Activated T-cell treated with anti-CD3 and anti-CD28 coated beads for 24 hours (primary cell): ENCODE results near the gene C1orf87.
"Not testable (repeated sequence)": the region's sequence is repeated elsewhere in the genome, so short reads cannot be mapped to it uniquely, and the experiment has no call there.

ENCODE experiments used
- DNase-seq: peaks from one replicate; pipeline ENCODE4 v3.0.0-alpha.2; 2020; ENCODE audit warnings: low read depth

Gene C1orf87

DNA sequence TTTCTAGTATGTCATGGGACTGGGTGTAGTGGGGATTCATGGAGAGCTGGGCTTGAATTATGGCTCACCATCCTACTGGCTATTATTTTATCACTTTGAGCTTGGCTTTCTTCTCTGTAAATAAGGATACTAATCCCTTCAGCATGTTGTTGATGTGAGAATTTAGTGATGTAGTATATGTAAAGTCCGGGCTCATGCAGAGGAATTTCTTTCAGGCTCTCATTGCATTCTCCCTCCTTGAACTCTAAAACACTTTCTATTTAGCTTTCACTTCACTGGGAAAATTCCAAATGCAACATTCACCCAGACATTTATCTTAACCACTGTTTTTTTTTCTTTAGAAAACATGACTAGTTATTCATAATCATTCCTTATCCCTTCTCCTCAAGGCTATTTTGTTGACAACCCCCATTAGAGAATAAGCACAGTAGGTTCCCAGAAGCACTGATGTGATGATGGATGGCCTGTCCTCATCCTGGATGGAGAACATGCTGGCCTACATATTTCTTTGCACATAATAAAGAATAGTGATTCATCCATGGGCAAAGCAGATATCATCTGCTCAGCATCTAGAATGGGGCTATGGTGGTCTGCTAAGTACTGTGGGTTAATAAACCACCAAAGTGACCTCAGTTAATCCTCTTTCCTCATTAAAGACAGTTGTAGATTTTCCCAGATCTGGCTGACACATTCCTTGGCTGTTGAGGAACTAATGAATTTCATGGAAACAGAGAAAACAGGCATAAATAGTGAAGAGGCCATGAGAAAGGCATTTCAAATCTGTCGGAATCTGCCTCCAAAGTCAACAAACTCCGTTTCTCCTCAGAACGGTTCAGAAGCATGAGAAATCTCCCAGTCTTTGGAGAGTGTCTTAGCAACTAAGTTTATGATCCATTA is 79.0 kb downstream of the C1orf87 start:
- no peak for DNase-seq

DNA sequence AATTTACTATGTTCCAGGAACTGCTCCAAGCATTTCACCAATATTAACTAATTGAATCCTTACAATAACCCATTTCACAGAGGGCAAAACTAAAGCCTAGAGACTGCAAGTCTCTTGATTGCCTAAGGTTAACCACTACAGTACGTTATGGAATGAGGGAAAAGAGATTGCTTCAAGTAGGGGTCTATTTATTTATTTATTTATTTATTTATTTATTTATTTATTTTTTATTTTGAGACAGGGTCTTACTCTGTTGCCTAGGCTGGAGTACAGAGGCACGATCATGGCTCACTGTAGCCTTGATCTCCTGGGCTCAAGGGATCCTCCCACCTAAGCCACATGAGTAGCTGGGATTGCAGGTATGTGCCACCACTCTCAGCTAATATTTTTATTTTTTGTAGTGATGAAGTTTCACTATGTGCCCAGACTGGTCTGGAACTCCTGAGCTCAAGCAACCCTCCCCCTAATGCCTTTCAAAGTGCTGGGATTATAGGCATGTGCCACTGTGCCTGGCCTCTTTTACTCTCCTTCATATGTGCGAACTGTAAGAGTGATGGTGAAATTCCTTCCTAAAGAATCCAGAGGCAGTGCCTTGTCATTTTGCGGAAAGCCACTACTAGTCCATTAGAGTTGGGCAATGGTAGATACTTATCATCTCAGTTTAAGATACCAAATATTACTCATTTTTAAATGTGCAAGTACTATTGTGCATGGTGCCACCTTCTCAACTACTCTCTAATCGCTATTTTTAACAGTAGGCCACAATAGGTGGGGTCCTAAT is 81.3 kb downstream of the C1orf87 start:
- DNase-seq = no peak

DNA sequence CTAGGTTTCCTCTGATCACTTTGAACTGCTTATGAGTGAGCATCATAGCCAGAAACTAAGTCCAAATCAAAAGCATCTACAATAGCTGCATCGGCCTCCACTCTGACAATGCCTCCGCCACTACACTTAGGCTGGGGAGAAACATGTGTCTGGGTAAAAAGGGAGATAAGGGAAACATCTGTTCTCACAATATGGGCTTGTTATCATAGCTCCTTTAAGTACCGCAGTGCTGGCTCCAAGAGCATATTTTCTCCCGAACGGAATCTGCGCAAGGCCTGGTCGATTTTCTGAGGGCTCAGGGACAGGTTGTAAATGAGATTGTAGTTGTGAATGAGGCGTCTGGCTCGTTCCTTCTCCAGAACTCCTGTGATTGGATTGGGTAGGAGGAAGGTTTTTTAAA is 83.1 kb downstream of the C1orf87 start:
- DNase-seq = no peak

DNA sequence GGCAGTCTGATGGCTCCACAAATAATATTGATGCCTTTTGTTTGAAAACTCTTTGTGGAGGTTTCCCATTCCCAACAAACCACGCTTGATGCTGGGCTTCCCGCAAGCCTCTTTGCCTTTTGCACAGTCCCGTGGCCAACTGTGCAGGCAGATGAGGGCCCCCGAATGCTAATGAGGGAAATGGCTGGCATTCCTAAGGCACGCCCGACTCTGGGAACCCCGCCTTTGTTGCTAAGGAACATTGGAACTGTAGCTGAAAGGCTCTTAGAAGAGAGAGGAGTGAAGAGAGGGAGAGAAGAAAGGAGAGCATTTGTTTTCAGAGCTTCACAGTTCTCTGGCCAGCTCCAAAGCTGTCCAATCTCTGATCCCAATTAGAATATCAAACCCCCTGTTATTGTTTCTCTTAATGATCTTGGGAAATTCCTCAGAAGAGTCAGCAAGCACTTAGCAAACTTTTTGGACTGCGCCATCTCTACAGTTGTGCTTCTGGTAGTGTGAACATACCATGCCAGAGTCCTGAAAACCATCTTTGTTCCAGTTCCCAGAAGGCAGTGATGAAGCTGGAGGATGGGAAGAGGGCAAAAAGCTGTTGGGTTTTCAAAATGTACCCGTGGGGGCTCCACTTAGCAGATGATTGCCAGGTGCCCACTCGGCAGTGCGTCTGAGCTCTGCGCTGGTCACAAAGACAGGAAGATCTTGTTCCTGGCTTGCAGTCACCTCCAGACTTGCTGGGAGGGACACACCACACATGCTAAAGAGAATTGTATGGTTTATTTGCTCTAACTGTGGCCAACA is 86.9 kb downstream of the C1orf87 start:
- DNase-seq = no peak

DNA sequence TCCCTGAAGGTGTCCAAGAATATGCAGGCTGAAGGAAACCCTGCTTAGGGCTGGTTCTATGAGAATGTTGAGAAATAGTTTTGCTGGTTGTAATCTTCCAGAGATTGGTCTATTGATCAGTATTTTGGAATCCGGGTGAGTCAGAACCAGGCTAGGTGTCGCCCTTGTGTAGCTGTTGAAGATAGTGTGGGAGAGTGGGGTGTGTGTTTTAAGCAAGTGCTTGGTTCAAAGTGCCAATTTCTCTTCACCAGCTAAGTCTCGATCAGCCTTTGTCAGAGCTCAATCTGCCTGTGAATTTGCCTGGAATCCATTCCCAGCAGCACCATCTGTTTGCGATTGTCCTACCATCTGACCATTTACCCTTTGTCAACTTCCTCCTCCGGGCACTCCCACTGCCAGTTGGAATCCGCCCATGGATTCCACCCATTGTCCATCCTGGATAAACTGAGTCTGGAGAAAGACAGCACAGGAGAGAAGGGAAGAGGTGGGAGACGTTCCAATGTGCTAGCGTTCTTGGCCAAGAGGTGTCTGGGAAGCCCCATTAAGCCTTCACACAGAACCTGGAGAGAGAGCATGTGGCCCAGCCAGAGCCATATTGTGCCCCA is 87.6 kb downstream of the C1orf87 start:
- no peak for DNase-seq

DNA sequence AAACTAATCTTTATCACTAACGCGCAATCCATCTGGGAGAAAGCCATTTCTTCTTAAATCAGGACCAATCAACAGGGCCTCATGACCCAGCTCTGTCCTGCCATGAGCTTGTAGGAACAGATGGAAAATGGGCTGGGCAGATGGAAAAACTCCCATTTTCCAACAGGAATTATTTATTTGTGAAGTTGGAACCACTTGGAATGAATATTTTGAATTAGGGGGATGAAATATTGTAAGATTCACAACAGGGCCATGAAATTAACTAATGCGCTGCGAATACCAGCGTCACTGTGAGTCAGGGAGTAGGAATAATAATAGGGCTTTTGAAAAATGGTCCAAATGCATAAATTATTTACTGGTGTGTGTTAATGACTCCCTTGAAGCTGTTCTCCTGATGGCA is 93.9 kb downstream of the C1orf87 start:
- DNase-seq = no peak

DNA sequence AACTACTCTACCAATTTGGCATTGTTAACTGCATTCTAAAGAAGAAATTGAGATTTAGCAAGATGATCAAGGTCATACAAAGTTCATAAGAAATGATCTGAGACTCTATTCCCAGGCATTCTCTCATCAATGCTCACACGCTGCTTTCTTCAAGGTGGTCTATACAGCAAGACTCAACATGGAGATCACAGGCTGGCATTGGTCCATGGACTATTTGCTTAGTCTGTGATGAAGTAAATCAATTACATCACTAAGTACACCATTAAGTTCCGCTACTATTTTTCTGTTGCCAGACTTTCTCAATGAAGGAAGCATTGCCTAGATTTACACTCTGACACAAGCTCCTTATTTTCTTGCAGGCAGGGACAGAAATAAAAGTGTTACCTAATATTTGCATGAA is 95.1 kb downstream of the C1orf87 start:
- DNase-seq = no peak

DNA sequence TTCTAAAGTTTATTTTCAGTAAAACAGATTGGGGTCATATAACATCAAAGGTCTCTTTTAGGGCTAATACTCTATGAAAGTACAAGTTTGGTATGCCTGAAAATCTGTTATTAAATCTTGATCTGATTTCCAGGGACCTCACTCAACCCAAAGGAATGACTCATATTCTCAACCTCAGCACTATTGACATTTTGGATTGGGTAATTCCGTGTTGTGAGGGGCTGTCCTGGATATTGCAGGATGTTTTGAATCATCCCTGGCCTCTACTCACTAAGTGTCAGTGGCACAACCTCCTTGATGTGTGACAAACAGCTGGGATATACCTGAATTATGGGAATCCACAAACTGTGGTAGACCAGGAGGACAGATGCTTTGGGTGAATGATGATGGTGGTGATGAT is 95.5 kb downstream of the C1orf87 start:
- no peak for DNase-seq

DNA sequence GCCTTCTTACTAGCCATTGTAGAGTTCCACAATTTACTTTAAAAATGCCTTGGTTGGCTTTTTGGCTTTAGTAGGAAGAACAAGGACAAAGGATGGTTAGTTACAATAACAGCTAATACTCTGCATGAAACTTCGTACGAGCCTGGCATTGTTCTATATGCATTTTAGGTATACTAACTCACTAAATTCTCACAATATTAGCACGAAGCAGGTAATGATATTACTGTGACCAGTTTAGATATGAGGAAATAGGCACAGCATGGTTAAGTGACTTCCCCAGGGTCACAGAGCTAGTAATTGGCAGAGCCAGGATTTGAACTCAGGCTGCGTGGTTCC is 96.5 kb downstream of the C1orf87 start:
- no peak for DNase-seq

DNA sequence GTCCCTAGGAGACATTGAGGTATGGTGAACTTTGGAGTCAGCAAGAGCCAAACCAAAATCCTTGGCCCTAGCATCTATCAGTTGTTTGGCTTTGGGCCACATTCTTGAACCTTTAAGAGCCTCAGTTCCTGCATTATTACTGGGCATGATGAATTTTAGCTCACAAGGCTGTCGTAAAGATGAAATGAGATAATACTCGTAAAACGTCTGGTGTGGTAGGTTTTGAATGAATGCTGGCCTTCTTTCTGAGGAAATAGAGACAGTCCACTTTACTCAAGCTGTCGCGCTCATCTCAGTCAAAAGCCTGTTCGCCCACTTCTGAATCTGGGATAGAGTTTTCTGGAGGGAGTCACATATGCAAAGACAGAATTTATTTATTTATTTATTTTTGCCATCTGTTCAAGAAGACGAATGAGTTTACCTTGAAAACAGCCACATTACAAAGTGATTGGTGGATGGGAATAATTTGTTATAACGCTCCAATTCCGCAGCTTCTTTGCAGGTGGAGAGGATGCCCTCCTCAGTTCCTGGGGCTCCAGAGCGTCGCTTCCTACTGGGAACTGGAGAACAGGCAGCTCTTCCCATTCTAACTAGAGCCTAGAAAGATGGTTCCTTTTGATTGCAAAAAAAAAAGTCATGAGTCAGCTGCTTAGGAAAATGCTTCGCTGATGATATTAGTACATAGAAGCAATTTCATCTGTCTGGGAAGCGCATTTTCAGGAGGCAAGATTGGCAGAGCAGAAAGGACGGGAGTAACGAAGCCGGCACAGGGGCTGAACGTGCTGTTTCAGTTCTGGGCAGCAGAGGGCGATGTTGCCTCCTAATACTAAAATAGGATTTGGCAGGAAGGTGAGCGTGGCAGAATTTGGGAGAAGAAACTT is 97.1 kb downstream of the C1orf87 start:
- peak; percentile 30 for DNase-seq

DNA sequence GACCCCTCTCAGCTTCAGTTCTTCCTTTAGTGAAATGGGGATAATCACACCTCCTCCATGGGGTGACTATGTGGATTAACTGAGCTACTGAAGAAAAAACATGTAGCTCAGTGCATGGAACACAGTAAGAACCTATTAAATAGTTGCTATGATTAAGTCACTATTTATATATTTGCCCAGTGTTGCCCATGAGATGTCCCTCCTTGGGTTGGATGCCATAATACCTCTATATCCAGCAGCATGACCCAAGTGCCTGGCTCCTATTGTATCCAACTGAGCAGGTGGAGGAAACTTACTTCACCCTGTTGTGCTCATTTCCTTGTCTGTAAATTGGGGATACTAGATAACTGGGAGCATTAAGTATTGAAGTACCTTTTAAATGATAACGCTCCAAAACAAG is 99.9 kb downstream of the C1orf87 start:
- no peak for DNase-seq

DNA sequence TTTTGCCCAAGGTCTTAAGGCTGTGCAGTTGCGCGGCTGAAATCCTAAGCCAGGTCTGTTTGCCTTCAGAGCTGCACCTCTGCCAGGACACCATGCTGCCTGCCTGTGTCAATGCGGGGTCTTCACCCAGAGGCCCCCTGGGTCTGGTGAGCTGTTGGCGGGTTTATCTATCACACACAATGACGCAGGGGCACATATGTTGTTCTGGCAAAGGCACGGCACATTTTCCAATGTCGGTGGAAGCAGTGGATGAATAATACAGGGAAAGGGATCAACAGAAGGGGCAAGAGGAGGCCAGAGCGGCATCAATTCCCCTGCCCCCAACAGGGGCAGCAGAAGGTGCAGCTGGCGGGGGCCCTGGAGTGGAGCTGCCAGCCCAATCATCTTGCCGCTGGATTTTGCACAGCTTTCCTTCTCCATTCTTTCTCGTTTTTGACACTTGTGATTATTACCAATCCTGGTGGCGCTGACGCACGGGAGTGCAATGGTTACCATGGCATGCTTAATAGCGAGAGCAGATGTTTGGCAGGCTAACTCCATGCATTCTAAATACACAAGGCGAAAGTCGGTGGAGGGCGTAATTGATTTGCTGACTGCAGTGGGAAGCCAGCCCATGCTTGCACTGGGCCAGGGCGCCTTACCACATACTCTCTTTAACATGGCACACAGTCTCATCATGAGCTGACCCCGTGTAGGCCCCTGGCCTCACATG is 101.2 kb downstream of the C1orf87 start:
- no peak for DNase-seq

DNA sequence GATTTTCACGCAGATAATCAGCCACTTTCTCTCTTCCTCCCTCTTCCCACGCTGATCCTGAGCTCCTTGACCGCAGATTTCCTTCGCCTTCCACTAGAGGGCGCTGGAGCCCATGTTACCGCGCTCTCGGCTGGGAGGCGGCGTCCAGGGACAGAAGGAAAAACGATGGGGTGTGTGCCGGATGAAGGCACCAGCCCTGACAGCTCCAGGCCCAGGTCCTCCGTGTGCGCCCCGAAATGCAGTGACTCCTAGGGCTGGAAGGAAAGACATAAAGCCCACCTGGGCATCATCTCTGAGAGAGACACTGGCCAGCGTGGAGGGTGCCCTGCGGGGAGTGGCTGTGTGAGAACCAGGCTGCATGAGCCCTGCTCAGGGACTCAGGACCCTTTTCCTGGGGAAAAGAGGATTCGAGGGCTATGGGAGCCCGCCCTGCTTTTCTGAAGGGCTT is 102.1 kb downstream of the C1orf87 start:
- DNase-seq = peak; percentile 26

DNA sequence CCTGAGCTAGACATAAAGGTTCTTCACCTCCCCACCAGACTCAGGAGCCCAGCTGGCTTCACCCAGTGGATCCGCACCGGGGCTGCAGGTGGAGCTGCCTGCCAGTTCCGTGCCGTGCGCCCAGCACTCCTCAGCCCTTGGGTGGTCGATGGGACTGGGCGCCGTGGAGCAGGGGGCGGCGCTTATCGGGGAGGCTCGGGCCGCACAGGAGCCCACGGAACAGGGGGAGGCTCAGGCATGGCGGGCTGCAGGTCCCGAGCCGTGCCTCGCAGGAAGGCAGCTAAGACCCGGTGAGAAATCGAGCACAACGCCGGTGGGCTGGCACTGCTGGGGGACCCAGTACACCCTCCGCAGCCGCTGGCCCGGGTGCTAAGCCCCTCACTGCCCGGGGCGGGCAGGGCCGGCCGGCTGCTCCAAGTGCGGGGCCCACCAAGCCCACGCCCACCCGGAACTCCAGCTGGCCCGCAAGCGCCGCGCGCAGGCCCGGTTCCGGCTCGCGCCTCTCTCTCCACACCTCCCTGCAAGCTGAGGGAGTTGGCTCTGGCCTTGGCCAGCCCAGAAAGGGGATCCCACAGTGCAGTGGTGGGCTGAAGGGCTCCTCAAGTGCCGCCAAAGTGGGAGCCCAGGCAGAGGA is 103.9 kb downstream of the C1orf87 start:
- DNase-seq = not testable (repeated sequence)

DNA sequence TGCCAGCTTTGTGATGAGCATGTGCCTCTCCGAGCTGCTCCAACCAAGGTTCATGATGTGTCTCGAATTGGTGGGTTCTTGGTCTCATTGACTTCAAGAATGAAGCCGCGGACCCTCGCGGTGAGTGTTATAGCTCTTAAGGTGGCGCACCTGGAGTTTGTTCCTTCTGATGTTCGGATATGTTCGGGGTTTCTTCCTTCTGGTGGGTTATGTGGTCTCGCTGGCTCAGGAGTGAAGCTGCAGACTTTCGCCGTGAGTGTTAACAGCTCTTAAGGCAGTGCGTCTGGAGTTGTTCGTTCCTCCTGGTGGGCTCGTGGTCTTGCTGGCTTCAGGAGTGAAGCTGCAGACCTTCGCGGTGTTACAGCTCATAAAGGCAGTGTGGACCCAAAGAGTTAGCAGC is 104.8 kb downstream of the C1orf87 start:
- not testable (repeated sequence) for DNase-seq

DNA sequence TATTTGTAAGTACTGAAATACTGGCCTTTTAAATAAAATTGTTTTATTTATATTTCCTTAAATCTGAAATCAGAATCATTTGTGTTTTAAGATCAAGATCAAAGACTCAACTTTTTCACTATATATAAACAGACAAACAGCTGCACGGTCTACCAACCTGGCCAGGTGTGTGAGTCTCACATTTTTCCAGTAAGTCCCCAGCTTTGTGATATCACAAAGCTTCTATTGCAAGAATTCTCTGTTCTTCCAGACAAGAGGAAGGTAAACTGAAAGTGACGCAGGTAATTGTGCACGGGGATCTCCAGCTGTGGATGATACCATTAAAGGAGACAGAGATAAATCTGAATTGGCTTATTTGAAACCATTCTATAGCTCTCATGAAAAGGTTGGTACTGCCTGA is 105.8 kb downstream of the C1orf87 start:
- DNase-seq = no peak

DNA sequence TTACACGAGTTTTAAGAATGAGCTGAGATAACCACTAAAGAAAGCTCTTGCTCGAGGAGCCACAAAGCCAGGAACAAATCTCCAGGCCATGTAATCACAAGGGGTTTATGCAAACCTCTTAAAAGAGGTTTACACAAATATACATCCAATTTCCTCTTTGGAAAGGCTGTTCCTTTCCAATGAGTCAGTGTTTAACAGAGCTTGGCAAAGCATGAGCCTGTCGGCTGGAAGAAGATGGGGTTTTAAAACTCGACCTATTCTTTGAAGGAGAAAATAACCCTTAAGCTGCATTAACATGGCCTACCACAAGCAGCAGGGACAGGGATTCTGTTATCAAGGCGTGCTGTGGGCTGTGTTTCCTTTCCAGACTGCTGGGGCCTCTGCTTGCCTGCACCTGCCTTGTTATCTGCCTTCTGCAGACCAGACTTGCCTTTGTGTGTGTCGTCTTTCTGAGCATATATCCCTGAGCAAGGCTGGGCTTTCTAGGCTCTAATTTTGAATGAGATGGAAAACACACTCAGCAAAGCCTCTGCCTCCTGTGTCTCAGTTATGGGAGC is 106.4 kb downstream of the C1orf87 start:
- DNase-seq = no peak

DNA sequence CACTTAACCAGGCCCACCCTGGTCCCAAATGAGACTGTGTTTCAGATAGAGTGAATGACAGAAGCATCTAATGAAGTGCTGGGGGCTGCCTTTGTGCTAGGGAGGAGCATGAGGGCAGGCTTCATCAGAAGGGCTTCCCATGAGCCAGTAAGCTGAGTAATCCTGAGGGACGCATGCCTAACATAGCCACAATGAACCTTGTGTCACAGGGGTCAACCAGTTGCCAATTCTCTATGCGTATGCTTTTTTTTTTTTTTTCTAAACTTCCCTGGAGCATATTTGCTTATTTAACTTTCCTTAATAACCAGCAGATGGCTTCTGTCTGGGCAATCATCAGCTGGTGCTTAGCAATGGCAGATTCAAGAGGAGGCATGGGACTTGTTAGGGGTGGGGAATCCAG is 121.5 kb downstream of the C1orf87 start:
- no peak for DNase-seq

DNA sequence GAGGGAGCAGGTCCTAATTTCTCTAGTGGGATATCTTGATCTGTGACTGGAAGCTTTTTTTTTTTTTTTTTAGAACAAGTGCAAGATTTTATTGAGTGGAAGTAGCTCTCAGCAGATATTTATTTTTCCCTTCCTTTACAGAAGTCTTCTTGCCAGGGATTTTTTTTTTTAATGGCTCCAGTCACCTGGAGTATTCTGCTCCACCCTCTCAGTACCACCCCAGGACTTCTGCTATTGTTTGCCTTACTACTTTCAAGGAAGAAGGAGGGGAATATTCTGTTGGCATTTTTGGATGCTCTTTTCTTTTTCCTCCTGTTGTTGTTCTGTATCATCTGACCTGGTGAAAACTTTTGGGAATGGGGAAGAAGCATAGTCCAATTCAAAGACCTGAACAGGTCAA is 123.9 kb downstream of the C1orf87 start:
- DNase-seq = no peak

DNA sequence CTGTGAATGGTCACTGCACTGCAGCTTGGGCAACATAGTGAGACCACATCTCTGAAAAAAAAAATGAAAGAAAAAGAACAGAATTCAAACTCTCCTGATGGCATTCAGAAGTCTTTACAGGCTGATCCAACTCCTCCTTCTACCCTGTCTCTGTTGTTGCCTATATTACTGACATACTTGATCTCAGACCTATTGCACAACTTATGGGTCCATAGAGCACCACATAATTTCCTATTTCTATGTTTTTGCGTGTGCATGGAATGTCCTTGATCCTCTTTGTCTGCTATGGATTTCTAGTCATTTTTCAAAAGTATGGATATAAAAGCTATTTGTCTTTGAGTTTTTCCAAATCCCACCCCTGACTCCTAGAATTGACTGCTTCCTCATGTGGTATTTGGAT is 124.6 kb downstream of the C1orf87 start:
- DNase-seq = no peak
